Brain microvascular endothelial cell (primary cell): ENCODE measurements around the gene NAAA.

Source experiments
- DNase-seq: peaks from one replicate; pipeline ENCODE4 v3.0.0-alpha.2; 2020
- H3K27ac ChIP-seq: fragments of 250-450 bp; sonication (Bioruptor Pico); 2 replicates; pipeline ENCODE4 v1.5.1; 2020; ENCODE audit warnings: mild to moderate bottlenecking, moderate library complexity
- H3K27me3 ChIP-seq: fragments of 250-450 bp; sonication (Bioruptor Pico); replicated peaks from 2 replicates; pipeline ENCODE4 v1.5.1; 2020; ENCODE audit warnings: mild to moderate bottlenecking
- H3K36me3 ChIP-seq: fragments of 250-450 bp; sonication (Bioruptor Pico); replicated peaks from 2 replicates; pipeline ENCODE4 v1.5.1; 2020; ENCODE audit warnings: mild to moderate bottlenecking
- H3K4me3 ChIP-seq: 2 replicates; pipeline ENCODE4 v1.5.1; 2011; ENCODE audit warnings: low read depth, mild to moderate bottlenecking, control low read depth, low read length, moderate library complexity
- in situ Hi-C: cut with HindIII; loops from 2 replicates; pipeline ENCODE4 v1.10.0; 2017; ENCODE audit warnings: low sequenced_read_pairs, low pct_ligation_motif_present
- TF ChIP-seq, protein P1 (sequence below): IDR thresholded peaks from 2 replicates; pipeline ENCODE4 v1.5.1; 2011; ENCODE audit warnings: low read depth, mild to moderate bottlenecking, moderate library complexity, low read length, control low read depth, inconsistent platforms; ENCODE audit errors: missing control alignments

The NAAA gene

DNA sequence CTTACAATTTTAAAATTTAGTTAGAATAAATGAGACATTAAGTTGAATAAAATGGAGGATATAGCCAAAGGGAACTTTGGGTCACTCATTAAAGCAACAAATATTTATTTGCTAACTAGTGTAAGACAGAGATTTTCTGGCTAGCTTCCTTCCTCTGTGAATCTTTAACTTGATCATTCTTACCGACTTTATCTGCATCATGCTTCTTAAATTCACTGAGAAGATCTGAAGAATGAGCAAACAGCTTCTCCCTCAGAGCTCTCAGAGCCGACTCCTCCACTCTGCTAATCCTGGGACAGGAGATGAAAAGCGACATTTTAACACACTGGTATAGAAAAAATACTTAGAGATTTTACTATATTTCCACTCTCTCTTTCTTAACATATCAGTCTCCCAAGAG is 73.7 kb downstream of the NAAA start:
- in situ Hi-C loops, result no loop called here
- H3K36me3 ChIP-seq, result no peaks in the 10 kb centered on the region
- DNase-seq, result no peak

More for the DNA sequence above, 73.7 kb downstream of the NAAA start:
- Histone ChIP-seq H3K4me3 (no peak overlapping the region), H3K27ac (no peak overlapping the region), H3K27me3 (no peaks in the 10 kb centered on the region)
- TF ChIP-seq, protein P1, sequence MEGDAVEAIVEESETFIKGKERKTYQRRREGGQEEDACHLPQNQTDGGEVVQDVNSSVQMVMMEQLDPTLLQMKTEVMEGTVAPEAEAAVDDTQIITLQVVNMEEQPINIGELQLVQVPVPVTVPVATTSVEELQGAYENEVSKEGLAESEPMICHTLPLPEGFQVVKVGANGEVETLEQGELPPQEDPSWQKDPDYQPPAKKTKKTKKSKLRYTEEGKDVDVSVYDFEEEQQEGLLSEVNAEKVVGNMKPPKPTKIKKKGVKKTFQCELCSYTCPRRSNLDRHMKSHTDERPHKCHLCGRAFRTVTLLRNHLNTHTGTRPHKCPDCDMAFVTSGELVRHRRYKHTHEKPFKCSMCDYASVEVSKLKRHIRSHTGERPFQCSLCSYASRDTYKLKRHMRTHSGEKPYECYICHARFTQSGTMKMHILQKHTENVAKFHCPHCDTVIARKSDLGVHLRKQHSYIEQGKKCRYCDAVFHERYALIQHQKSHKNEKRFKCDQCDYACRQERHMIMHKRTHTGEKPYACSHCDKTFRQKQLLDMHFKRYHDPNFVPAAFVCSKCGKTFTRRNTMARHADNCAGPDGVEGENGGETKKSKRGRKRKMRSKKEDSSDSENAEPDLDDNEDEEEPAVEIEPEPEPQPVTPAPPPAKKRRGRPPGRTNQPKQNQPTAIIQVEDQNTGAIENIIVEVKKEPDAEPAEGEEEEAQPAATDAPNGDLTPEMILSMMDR, result no peak
